ENCODE data around the gene CCR6. TPM values are rescaled to one million over a fixed set of nuclear protein-coding genes. Genes with fewer than 3 reads are reported as not detected.

CCR6 gene
- total RNA-seq, 1 experiment from 2014 or later: not detected

DNA sequence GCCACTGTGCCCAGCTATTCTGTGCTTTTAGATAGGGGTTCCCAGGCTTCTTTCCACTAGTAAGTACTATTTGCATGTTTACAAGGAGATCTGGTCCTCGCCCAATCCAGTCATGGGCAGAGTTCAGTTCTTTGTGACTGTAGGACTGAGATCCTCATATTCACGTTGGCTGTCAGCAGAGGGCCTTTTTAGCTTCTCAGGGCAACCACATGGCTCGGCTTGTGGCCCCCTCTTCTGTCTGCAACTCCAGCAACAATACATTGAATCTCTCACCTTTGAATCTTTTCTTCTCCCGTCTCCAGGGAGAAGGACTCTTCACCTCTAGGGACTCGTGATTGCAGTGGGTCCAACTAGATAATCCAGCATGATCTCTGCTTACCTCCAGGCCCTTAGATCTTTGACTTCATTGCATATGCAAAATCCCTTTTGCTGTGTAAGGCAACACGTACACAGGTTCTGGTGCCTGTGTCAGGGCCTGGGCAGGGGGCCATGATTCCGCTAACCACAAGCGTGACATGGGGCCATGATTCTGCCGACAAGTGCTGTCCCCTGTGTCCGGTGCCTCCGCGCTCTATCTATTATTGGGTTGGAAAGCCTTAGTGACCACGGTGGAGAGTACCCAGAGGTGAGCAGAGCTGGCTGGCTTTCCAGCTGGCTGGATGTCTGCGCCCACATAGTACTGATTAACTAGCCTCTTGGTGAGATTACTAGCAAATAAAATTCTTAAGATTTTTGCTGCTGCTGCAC is 5.1 kb downstream of the CCR6 start:
- ChIA-PET CTCF (interaction anchor here (0.6 to 0.9 kb wide), 2 partner anchors 10 to 485 kb away, joined by 3 read pairs; no protein-coding TSS in a partner anchor), POLR2A (no interaction called here)
- Histone ChIP-seq H3K27me3 (replicated peaks; ENCODE audit: control insufficient read depth, insufficient read depth, low read length) (no peaks in the 10 kb centered on the region), H3K36me3 (ENCODE audit: control insufficient read depth, insufficient read depth, low read length) (no peaks in the 10 kb centered on the region), H3K4me1 (peaks cover 6% of the 10 kb centered on the region), H3K4me3 (ENCODE audit: low read depth, low read length) (no peak overlapping the region), H3K9me3 (no peaks in the 10 kb centered on the region)
- Mint-ChIP-seq H3K4me3 (ENCODE audit: unreplicated experiment) (no peak overlapping the region), H3K4me1 (ENCODE audit: low read depth, unreplicated experiment) (peaks cover 7% of the 10 kb centered on the region), H3K27ac (ENCODE audit: unreplicated experiment) (no peak overlapping the region), H3K36me3 (ENCODE audit: insufficient read depth, unreplicated experiment) (no peaks in the 10 kb centered on the region), H3K9me3 (ENCODE audit: unreplicated experiment) (no peaks in the 10 kb centered on the region), H3K27me3 (ENCODE audit: insufficient read depth, unreplicated experiment) (no peaks in the 10 kb centered on the region)
- DNase-seq: no peak
- no TSS peak for BruUV-seq (replicated peaks)
- intact Hi-C loops (cut with micrococcal nuclease; ENCODE audit: unreplicated experiment): no loop called here
- TF ChIP-seq, protein P1, sequence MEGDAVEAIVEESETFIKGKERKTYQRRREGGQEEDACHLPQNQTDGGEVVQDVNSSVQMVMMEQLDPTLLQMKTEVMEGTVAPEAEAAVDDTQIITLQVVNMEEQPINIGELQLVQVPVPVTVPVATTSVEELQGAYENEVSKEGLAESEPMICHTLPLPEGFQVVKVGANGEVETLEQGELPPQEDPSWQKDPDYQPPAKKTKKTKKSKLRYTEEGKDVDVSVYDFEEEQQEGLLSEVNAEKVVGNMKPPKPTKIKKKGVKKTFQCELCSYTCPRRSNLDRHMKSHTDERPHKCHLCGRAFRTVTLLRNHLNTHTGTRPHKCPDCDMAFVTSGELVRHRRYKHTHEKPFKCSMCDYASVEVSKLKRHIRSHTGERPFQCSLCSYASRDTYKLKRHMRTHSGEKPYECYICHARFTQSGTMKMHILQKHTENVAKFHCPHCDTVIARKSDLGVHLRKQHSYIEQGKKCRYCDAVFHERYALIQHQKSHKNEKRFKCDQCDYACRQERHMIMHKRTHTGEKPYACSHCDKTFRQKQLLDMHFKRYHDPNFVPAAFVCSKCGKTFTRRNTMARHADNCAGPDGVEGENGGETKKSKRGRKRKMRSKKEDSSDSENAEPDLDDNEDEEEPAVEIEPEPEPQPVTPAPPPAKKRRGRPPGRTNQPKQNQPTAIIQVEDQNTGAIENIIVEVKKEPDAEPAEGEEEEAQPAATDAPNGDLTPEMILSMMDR (IDR thresholded peaks at IDR 0.05; ENCODE audit: insufficient read depth in 1 of 2, low read depth in 1 of 2, low read length in 1 of 2, severe bottlenecking in 1 of 2, unreplicated experiment in 1 of 2): no peak

DNA sequence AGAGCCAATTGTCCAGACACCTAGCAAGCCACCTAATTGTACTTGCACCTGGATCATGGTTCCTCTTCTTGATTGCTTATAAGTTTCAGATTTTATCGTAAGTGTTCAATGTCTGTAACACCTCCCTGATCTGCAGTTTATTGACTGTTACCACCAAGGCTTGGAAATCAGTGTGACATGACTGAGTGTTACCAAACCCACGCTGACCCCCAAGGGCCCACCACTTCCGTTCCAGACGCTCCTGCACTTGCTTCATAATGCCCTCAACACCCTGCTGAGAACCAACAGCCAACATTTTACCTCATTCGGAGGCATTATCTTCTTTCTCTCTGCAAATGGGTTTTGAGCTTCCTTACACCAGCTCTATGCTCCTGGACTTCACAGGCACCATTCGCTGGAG is 6.3 kb downstream of the CCR6 start:
- Histone ChIP-seq H3K27me3 (replicated peaks; ENCODE audit: control insufficient read depth, insufficient read depth, low read length) (no peaks in the 10 kb centered on the region), H3K4me3 (ENCODE audit: low read depth, low read length) (no peak overlapping the region), H3K36me3 (ENCODE audit: control insufficient read depth, insufficient read depth, low read length) (no peaks in the 10 kb centered on the region), H3K9me3 (no peaks in the 10 kb centered on the region), H3K4me1 (no peaks in the 10 kb centered on the region)
- TF ChIP-seq, protein P1 (IDR thresholded peaks at IDR 0.05; ENCODE audit: insufficient read depth in 1 of 2, low read depth in 1 of 2, low read length in 1 of 2, severe bottlenecking in 1 of 2, unreplicated experiment in 1 of 2): no peak
- Mint-ChIP-seq H3K9me3 (ENCODE audit: unreplicated experiment) (no peaks in the 10 kb centered on the region), H3K27me3 (ENCODE audit: insufficient read depth, unreplicated experiment) (no peaks in the 10 kb centered on the region), H3K4me1 (ENCODE audit: low read depth, unreplicated experiment) (no peaks in the 10 kb centered on the region), H3K36me3 (ENCODE audit: insufficient read depth, unreplicated experiment) (no peaks in the 10 kb centered on the region), H3K27ac (ENCODE audit: unreplicated experiment) (no peak overlapping the region), H3K4me3 (ENCODE audit: unreplicated experiment) (no peak overlapping the region)
- POLR2A ChIA-PET: no interaction called here
- intact Hi-C loops (cut with micrococcal nuclease; ENCODE audit: unreplicated experiment): no loop called here
- no TSS peak for BruUV-seq (replicated peaks)
- DNase-seq: no peak
- CTCF ChIA-PET: no interaction called here

DNA sequence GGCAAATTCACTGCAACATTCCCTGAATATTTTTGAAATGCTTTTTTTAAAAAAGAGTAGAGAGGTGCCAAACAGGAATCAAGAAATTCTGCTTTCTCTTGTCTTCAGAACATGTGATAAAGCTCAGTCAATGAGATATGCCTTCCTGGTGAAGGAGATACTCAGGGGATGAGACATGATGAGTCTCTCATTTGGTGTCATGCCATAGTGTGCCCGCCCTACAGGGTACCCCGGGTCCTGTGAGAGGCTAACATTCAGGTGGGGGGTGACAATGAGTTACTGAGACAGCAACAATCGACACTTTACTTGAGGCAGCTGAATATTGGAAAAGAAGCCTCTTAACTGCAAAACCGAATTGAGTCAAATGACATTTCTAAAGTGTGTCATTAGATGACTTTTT is 6.7 kb downstream of the CCR6 start:
- TF ChIP-seq, protein P1 (IDR thresholded peaks at IDR 0.05; ENCODE audit: insufficient read depth in 1 of 2, low read depth in 1 of 2, low read length in 1 of 2, severe bottlenecking in 1 of 2, unreplicated experiment in 1 of 2): no peak
- Histone ChIP-seq H3K4me1 (no peaks in the 10 kb centered on the region), H3K4me3 (ENCODE audit: low read depth, low read length) (no peak overlapping the region), H3K27me3 (replicated peaks; ENCODE audit: control insufficient read depth, insufficient read depth, low read length) (no peaks in the 10 kb centered on the region), H3K9me3 (no peaks in the 10 kb centered on the region), H3K36me3 (ENCODE audit: control insufficient read depth, insufficient read depth, low read length) (no peaks in the 10 kb centered on the region)
- intact Hi-C loops (cut with micrococcal nuclease; ENCODE audit: unreplicated experiment): no loop called here
- Mint-ChIP-seq H3K27ac (ENCODE audit: unreplicated experiment) (no peak overlapping the region), H3K27me3 (ENCODE audit: insufficient read depth, unreplicated experiment) (no peaks in the 10 kb centered on the region), H3K9me3 (ENCODE audit: unreplicated experiment) (no peaks in the 10 kb centered on the region), H3K4me3 (ENCODE audit: unreplicated experiment) (no peak overlapping the region), H3K4me1 (ENCODE audit: low read depth, unreplicated experiment) (no peaks in the 10 kb centered on the region), H3K36me3 (ENCODE audit: insufficient read depth, unreplicated experiment) (no peaks in the 10 kb centered on the region)
- DNase-seq: no peak
- ChIA-PET POLR2A (no interaction called here), CTCF (no interaction called here)
- BruUV-seq (replicated peaks): no TSS peak

Data from Caco-2 (cell line).